HG03196 (cell line): ENCODE data around the gene IKZF1.

Source experiments
- ATAC-seq: cut with Tn5 transposase; IDR thresholded peaks from one replicate; pipeline ENCODE4 v1.9.1; 2021; ENCODE audit not compliant: unreplicated experiment

The IKZF1 gene

DNA sequence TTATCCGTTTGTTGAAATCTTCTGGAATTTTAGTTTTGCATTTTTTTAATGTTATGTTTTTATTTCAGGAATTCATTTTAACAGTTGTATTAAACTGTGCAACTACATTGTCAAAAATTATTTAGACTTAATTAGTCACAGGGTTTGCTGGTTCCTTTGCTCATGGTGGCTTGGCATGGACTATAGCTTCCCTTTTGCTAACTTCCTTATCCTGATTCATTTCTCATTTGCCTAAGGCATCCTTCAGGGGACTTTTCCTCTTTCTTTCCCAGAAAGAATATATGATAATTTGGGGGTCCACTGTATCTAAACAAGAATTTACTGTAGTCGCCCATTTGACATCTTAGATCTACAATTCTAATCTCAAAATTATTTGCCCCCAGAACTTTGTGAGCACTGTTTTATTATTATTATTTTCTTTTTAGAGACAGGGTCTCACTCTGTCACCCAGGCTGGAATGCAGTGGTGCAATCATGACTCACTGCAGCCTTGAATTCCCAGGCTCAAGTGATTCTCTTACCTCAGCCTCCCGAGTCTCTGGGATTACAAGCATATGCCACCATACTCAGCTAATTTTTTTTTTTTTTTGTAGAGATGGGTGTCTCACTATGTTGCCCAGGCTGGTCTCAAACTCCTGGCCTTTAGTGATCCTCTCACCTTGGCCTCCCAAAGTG lies 131.8 kb downstream of the IKZF1 start:
- no peak for ATAC-seq

DNA sequence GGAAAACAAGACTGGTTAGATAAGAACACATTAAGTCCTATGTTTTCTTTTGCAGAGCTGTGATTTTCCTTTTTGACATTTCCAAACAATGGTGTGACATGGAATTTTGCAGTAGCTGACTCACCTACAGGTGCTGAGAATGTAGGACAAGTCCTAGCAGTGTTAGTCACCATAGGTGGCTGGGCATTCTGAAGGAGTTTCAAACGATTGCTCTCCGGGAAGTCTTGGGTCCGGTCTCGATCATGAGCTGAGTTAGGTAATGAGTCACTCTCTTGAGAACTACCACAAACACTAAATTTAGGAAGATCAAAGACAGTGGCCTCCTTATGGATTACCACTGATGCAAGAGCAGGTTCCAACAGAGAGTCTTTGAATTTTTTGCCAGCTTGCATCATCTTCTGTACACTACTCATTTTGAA lies 142.0 kb downstream of the IKZF1 start:
- peak; percentile 42 for ATAC-seq

DNA sequence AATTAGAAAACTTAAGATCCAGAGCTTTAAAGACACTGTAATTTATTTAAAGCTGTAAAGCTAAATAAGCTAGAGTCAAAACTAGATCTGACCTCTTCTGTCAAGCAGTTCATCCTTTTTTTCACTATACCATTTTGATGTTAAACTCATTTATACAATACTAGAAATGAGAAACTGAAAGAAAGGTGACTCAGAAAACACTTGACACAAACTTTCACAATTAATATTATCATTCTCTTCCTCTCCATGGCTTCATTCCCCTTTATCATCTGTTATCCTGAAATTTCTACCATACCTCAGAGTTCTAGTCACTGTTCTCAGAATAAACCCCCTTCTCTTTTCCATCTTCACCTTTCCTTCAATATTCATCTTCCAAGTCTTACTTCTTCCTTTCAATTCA lies 144.3 kb downstream of the IKZF1 start:
- peak; percentile 32 for ATAC-seq

DNA sequence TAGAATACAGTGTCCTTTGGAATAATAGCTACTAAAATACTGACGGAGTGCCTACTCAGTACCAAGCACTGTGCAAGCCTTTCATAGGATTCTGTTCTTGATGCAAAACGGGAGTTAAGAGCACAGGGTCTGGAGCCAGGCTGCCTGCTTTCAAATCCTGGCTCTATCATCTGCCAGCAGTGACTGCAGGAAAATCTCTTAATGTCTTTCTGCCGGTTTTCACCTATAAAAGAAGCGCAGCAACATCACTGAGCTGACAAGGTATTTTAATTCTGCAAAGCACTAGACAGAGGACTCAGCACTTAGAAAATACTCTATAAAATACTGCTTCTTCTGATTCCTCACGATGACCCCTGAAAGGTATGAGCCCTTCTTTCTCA lies 145.0 kb downstream of the IKZF1 start:
- ATAC-seq = no peak

DNA sequence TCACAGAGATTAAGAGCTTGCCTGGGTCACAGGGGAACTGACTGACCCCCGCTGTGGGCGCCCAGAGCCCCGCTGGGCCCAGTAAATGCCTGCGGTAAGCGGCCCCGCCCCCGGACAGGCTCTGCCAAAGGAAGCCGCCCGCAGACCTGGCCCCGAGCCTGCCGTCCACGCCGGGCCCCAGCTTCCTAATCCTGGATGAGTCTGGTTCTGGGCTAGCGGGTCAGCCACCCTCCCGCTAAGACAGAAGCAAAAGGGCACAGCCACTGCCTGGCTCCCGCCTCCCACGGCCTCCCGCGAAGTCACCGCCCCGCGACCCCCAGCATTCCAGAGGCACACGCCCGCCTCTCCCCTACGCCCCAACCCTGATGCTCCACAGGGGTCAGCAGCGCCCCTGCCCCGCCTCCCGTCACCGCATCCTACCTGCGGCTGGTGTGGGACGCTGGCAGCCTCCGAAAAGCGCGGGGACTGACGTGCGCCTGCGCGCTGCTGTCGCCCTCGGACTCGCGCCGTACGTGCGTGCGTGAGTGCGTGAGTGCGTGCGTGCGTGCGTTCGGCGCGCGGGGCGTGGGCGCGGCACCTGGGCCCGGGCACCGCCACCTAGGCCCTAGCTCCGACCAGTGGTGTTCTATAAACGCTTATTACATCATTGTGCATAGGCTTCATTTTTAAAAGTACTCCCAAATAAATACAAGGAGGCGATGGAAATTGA lies 145.5 kb downstream of the IKZF1 start, which contains the start of gene FIGNL1:
FIGNL1 (minus strand) TSS at position 470 of the 709 bp plus-strand sequence. CDS start 3,063 bp downstream, outside the sequence.
- peak; percentile 81 for ATAC-seq

DNA sequence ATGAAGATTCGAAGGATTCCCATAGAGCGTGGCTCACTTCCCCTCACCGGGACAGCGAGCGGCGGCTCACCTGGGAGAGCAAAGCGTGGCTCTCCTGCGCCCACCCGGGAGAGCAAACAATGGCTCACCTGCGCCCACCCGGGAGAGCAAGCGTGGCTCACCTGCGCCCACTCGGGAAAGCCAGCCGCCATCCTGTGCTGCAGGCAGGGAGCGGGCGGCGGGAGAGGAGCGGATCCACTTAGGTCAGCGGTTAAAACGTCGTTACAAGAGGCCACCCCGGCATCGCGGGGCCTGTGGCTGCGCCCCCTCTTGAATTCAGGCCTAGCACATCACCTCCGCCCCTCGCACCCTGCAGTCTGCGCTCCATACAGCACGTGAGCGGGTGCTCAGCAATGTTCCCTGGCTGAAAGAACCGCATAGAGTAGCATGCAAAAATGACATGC lies 146.1 kb downstream of the IKZF1 start:
- peak; percentile 8 for ATAC-seq
